Ureter (tissue), 1 donor: ENCODE measurements around the gene IMP3. TPM values are rescaled to one million over a fixed set of nuclear protein-coding genes. Genes with fewer than 3 reads are reported as not detected.
"Not testable (repeated sequence)": the region's sequence is repeated elsewhere in the genome, so short reads cannot be mapped to it uniquely, and the experiment has no call there.

Experiments
- DNase-seq: peaks from one replicate; pipeline ENCODE4 v3.0.0-alpha.2; 2020; ENCODE audit warnings: low spot score
- total RNA-seq: library from RNA; stranded (reverse); gene quantifications from one replicate; pipeline ENCODE4 v1.2.4, GENCODE V29; 2023
- donor health status: DM: yes; HTN: yes; CAD: no.

IMP3 gene
- total RNA-seq, 1 donor from 2014 or later = 63.9 TPM

- DNase-seq = no peak
Observed at GRCh38 chr15:75650908-75651809, 11.1 kb upstream of the IMP3 start.

- no peak for DNase-seq
Observed at GRCh38 chr15:75649848-75650247, 9.8 kb upstream of the IMP3 start.

- DNase-seq = no peak
Observed at GRCh38 chr15:75649045-75649761, 9.2 kb upstream of the IMP3 start.

GRCh38 chr15:75648156-75649000, 8.4 kb upstream of the IMP3 start:
- peak; percentile 59 for DNase-seq

GRCh38 chr15:75647370-75648155, 7.5 kb upstream of the IMP3 start, which contains the start of gene SNX33:
TSS of gene SNX33 (plus strand) at chr15:75647912. CDS start at chr15:75649103, 1,191 bp downstream.
- peak; percentile 86 for DNase-seq

- no peak for DNase-seq
Observed at GRCh38 chr15:75646944-75647364, 6.9 kb upstream of the IMP3 start.

- no peak for DNase-seq
Observed at GRCh38 chr15:75646112-75646943, 6.3 kb upstream of the IMP3 start.

GRCh38 chr15:75644376-75644775, 4.4 kb upstream of the IMP3 start:
- no peak for DNase-seq

GRCh38 chr15:75641603-75642002, 1.6 kb upstream of the IMP3 start:
- no peak for DNase-seq

GRCh38 chr15:75641179-75641503, 1.1 kb upstream of the IMP3 start:
- no peak for DNase-seq

- no peak for DNase-seq
Observed at GRCh38 chr15:75640483-75641178, 607 bp upstream of the IMP3 start.

- DNase-seq = no peak
Observed at GRCh38 chr15:75639191-75639708, 774 bp downstream of the IMP3 start.

GRCh38 chr15:75637245-75638009, 2.6 kb downstream of the IMP3 start:
- DNase-seq = no peak

GRCh38 chr15:75636026-75636425, 4.0 kb downstream of the IMP3 start:
- DNase-seq = no peak

- DNase-seq = not testable (repeated sequence)
Observed at GRCh38 chr15:75633922-75634321, 6.1 kb downstream of the IMP3 start.

- no peak for DNase-seq
Observed at GRCh38 chr15:75631935-75632334, 8.1 kb downstream of the IMP3 start.

- peak; percentile 95 for DNase-seq
Observed at GRCh38 chr15:75625542-75626347, 14.3 kb downstream of the IMP3 start, which contains the start of gene SNUPN. TSS of gene SNUPN (minus strand) at chr15:75625725. CDS start at chr15:75621051, 4,674 bp downstream.

- no peak for DNase-seq
Observed at GRCh38 chr15:75622505-75622904, 17.5 kb downstream of the IMP3 start.
